ENCODE measurements around the gene KRTAP4-11. TPM values are rescaled to one million over a fixed set of nuclear protein-coding genes. Genes with fewer than 3 reads are reported as not detected.
"Not testable (repeated sequence)": the region's sequence is repeated elsewhere in the genome, so short reads cannot be mapped to it uniquely, and the experiment has no call there.

KRTAP4-11 gene
- under 1 TPM in 1 of 4 donors, not detected in 3; 0.22 TPM for total RNA-seq

- DNase-seq: not testable (repeated sequence)
- WGBS, 2 donors: 71 to 78% methylated on average over 7 to 10 of the region's 10 CpGs
Observed at GRCh38 chr17:41117846-41118386, at the start of gene KRTAP4-11. KRTAP4-11 (minus strand) TSS chr17:41118373; CDS start chr17:41118315, 58 bp downstream.

GRCh38 chr17:41167561-41167960 lies 49.4 kb upstream of the KRTAP4-11 start:
- 84 to 90% methylated on average over 5 to 7 of the region's 7 CpGs for WGBS, 2 donors
- no peaks in the 10 kb centered on the region for H3K9me3 ChIP-seq
- no peaks in the 10 kb centered on the region for H3K36me3 ChIP-seq
- H3K27ac ChIP-seq: no peak overlapping the region
- peaks cover 0 to 3% (median 0%) of the 10 kb centered on the region in 4 donors for H3K27me3 ChIP-seq
- H3K4me3 ChIP-seq: no peak overlapping the region
- H3K4me1 ChIP-seq: no peaks in the 10 kb centered on the region
- DNase-seq: no peak
- TF ChIP-seq POLR2A (IDR thresholded peaks at IDR 0.05): no peak
- TF ChIP-seq CTCF (IDR thresholded peaks at IDR 0.05): no peak
- intact Hi-C loops (cut with DNase I): no loop called here

More at GRCh38 chr17:41117846-41118386, at the start of gene KRTAP4-11:
- intact Hi-C loops (cut with DNase I); H3K4me1 ChIP-seq; H3K9me3 ChIP-seq; H3K36me3 ChIP-seq; H3K27ac ChIP-seq; H3K4me3 ChIP-seq: not testable (repeated sequence)
- peaks cover 0 to 26% (median 0%) of the 10 kb centered on the region in 4 donors for H3K27me3 ChIP-seq

GRCh38 chr17:41163828-41164227 lies 45.7 kb upstream of the KRTAP4-11 start:
- Histone ChIP-seq H3K27me3 (peaks cover 0 to 16% (median 0%) of the 10 kb centered on the region in 4 donors), H3K27ac (no peak overlapping the region), H3K4me3 (no peak overlapping the region), H3K9me3 (no peaks in the 10 kb centered on the region), H3K36me3 (no peaks in the 10 kb centered on the region), H3K4me1 (no peaks in the 10 kb centered on the region)
- TF ChIP-seq POLR2A (IDR thresholded peaks at IDR 0.05) (no peak), CTCF (IDR thresholded peaks at IDR 0.05) (no peak)
- intact Hi-C loops (cut with DNase I): no loop called here
- DNase-seq: no peak
- WGBS, 2 donors: 59 to 66% methylated on average over 6 to 7 of the region's 7 CpGs

- Histone ChIP-seq H3K36me3 (no peaks in the 10 kb centered on the region), H3K9me3 (no peaks in the 10 kb centered on the region), H3K27ac (no peak within 1 kb of the TSS), H3K27me3 (peaks cover 0 to 28% (median 0%) of the 10 kb centered on the region in 4 donors), H3K4me3 (no peak within 1 kb of the TSS), H3K4me1 (no peaks in the 10 kb centered on the region)
- 82 to 94% methylated on average over 1 of the region's 1 CpG for WGBS, 2 donors
- DNase-seq: no peak
- TF ChIP-seq POLR2A (IDR thresholded peaks at IDR 0.05) (no peak), CTCF (IDR thresholded peaks at IDR 0.05) (no peak)
- intact Hi-C loops (cut with DNase I): no loop called here
Observed at GRCh38 chr17:41160648-41161047, 42.5 kb upstream of the KRTAP4-11 start, which contains the start of gene KRTAP4-4. KRTAP4-4 (minus strand) TSS chr17:41160748; CDS start chr17:41160691, 57 bp downstream.

GRCh38 chr17:41160190-41160589 lies 42.0 kb upstream of the KRTAP4-11 start:
- H3K9me3 ChIP-seq; H3K4me1 ChIP-seq; H3K4me3 ChIP-seq; DNase-seq; H3K36me3 ChIP-seq; H3K27ac ChIP-seq; intact Hi-C loops (cut with DNase I): not testable (repeated sequence)
- WGBS, 2 donors: 73 to 80% methylated on average over 1 to 2 of the region's 3 CpGs
- H3K27me3 ChIP-seq: peaks cover 0 to 28% (median 0%) of the 10 kb centered on the region in 4 donors

- no peak for DNase-seq
- no peak overlapping the region for H3K27ac ChIP-seq
- intact Hi-C loops (cut with DNase I): no loop called here
- no peak for TF ChIP-seq POLR2A (IDR thresholded peaks at IDR 0.05)
- TF ChIP-seq CTCF (IDR thresholded peaks at IDR 0.05): no peak
- no peaks in the 10 kb centered on the region for H3K9me3 ChIP-seq
- H3K36me3 ChIP-seq: no peaks in the 10 kb centered on the region
- WGBS, 2 donors: 50 to 83% methylated on average over 2 of the region's 2 CpGs
- no peak overlapping the region for H3K4me3 ChIP-seq
- no peaks in the 10 kb centered on the region for H3K4me1 ChIP-seq
- peaks cover 0 to 12% (median 0%) of the 10 kb centered on the region in 4 donors for H3K27me3 ChIP-seq
Observed at GRCh38 chr17:41153856-41154255, 35.7 kb upstream of the KRTAP4-11 start.
